Measurements from ENCODE around the gene ZMYND11. TPM values are rescaled to one million over a fixed set of nuclear protein-coding genes. Genes with fewer than 3 reads are reported as not detected.

Gene ZMYND11
- total and polyA plus RNA-seq, 9 of the 15 experiments (the other 6 are each of a cell fraction or from before 2014, with no cell fraction given), result 2.7 to 13.8 (median 8.8) TPM

- no peak for TF ChIP-seq ZNF766 (CRISPR knock-in tag; conservative IDR thresholded peaks at IDR 0.05)
- TF ChIP-seq ETV5 (CRISPR knock-in tag; IDR thresholded peaks at IDR 0.05; ENCODE audit: low read depth), result no peak
- no peak for TF ChIP-seq EP400 (IDR thresholded peaks at IDR 0.05)
Observed at GRCh38 chr10:200405-200804, 65.2 kb downstream of the ZMYND11 start (continued).

- in situ Hi-C loops (cut with MboI) (no loop called here), intact Hi-C loops (cut with micrococcal nuclease) (no loop called here)
- WGBS (ENCODE audit: insufficient coverage, low coverage, missing lambda C conversion rate), result 40% methylated on average over 6 of the region's 6 CpGs
- ChIA-PET POLR2A (no interaction called here), CTCF (ENCODE audit: low intra/inter-chr PET ratio) (no interaction called here)
- no peaks in the 10 kb centered on the region; a peak in 1 of 5 replicates for H3K27me3 ChIP-seq (ENCODE audit: control insufficient read depth in 2 of 2, insufficient read depth in 2 of 2, low read length in 2 of 2)
- no peak for ATAC-seq
- no peaks in the 10 kb centered on the region for H3K4me1 ChIP-seq (replicated peaks in 1 of 2; ENCODE audit: control insufficient read depth in 2 of 2, insufficient read depth in 2 of 2, low read length in 2 of 2)
- no peak for FAIRE-seq
- H3K79me2 ChIP-seq (ENCODE audit: control insufficient read depth, insufficient read depth, low read length), result no peaks in the 10 kb centered on the region
- no peak overlapping the region for H3K4me3 ChIP-seq
- H3K9ac ChIP-seq (ENCODE audit: insufficient read depth in 1 of 2, low read depth in 2 of 2, low read length in 2 of 2), result no peak overlapping the region
- no peaks in the 10 kb centered on the region for H3K9me1 ChIP-seq (ENCODE audit: control insufficient read depth, insufficient read depth, low read length)
- no peaks in the 10 kb centered on the region for H3K9me3 ChIP-seq (replicated peaks; ENCODE audit: control insufficient read depth, insufficient read depth, low read depth, low read length)
- no peak overlapping the region for H3K4me2 ChIP-seq (ENCODE audit: insufficient read depth, low read length)
- H4K20me1 ChIP-seq (replicated peaks; ENCODE audit: control insufficient read depth, insufficient read depth, low read length), result no peaks in the 10 kb centered on the region
- H3K36me3 ChIP-seq (ENCODE audit: control insufficient read depth, insufficient read depth, low read length), result no peaks in the 10 kb centered on the region
- H2AFZ ChIP-seq (ENCODE audit: low read depth, low read length), result no peak overlapping the region
- no peak overlapping the region for H3K27ac ChIP-seq (ENCODE audit: extremely low read depth, low read depth, low read length)
- no peak for DNase-seq (ENCODE audit: extremely low read depth in 1 of 4, low spot score in 3 of 4)
- BruUV-seq (replicated peaks), result no TSS peak
- TF ChIP-seq ETV6 (IDR thresholded peaks at IDR 0.05; ENCODE audit: borderline replicate concordance in 1 of 2, low read depth in 2 of 2, low read length in 1 of 2) (no peak), ETV6 (CRISPR knock-in tag; IDR thresholded peaks at IDR 0.05; ENCODE audit: borderline replicate concordance) (no peak), ZBTB5 (IDR thresholded peaks at IDR 0.05) (no peak), ZBTB33 (CRISPR knock-in tag; IDR thresholded peaks at IDR 0.05) (no peak), MAZ (CRISPR knock-in tag; conservative IDR thresholded peaks at IDR 0.05 in 1 of 2, IDR thresholded peaks at IDR 0.05 in 1 of 2) (no peak), PREB (CRISPR knock-in tag; IDR thresholded peaks at IDR 0.05) (no peak), POLR3G (IDR thresholded peaks at IDR 0.05; ENCODE audit: extremely low read depth, insufficient read length, insufficient replicate concordance) (no peak), SIN3B (IDR thresholded peaks at IDR 0.05; ENCODE audit: low read depth) (no peak), SNRNP70 (optimal IDR thresholded peaks at IDR 0.05; ENCODE audit: low read depth, low read length) (no peak), KLF13 (tag; IDR thresholded peaks at IDR 0.05; ENCODE audit: borderline replicate concordance, low read depth) (no peak), CBFA2T2 (conservative IDR thresholded peaks at IDR 0.05) (no peak), ZNF165 (CRISPR knock-in tag; IDR thresholded peaks at IDR 0.05; ENCODE audit: borderline replicate concordance) (no peak), ZNF695 (CRISPR knock-in tag; IDR thresholded peaks at IDR 0.05) (no peak), SAFB (IDR thresholded peaks at IDR 0.05; ENCODE audit: borderline replicate concordance, low read depth, low read length) (no peak), NFYB (IDR thresholded peaks at IDR 0.05; ENCODE audit: extremely low read depth, insufficient read length) (no peak)
Observed at GRCh38 chr10:201328-201771, 66.1 kb downstream of the ZMYND11 start.

Data from K562 (cell line).